IMR-90 (cell line): ENCODE results near the gene CXCL13. TPM values are rescaled to one million over a fixed set of nuclear protein-coding genes. Genes with fewer than 3 reads are reported as not detected.
"Not testable (repeated sequence)": the region's sequence is repeated elsewhere in the genome, so short reads cannot be mapped to it uniquely, and the experiment has no call there.

Source experiments
- ATAC-seq: fragments of 200-7000 bp; cut with Tn5 transposase; 2 replicates; pipeline ENCODE4 v1.9.1; 2020; ENCODE audit warnings: low read depth, mild to moderate bottlenecking, moderate library complexity
- BruUV-seq: library from RNA; stranded (reverse); fragments of 400-500 nt; replicated peaks from 2 replicates; lab custom pipeline; 2021; lab: Mats Ljungman, UMichigan
- CTCF ChIA-PET: fragments of 300-600 bp; formaldehyde crosslinking; extraction: SDS; loops from one replicate; lab custom pipeline; 2021; ENCODE audit warnings: antibody characterized with exemption; lab: Yijun Ruan, JAX
- POLR2A ChIA-PET: fragments of 300-600 bp; sonication (Branson Sonifier 250); formaldehyde crosslinking; loops from one replicate; lab custom pipeline; 2022; ENCODE audit warnings: antibody characterized with exemption; ENCODE audit not compliant: unreplicated experiment; lab: Charles Lee
- DNase-seq: peaks from one replicate; pipeline ENCODE4 v3.0.0; 2013
- H2AFZ ChIP-seq: replicated peaks from 2 replicates; pipeline ENCODE3; 2013; ENCODE audit warnings: low read length, mild to moderate bottlenecking; ENCODE audit not compliant: poor library complexity
- H2AK5ac ChIP-seq: 2 replicates; pipeline ENCODE4 v1.6.1; 2013; ENCODE audit warnings: low read depth, low read length, inconsistent platforms
- H2AK9ac ChIP-seq: replicated peaks from 2 replicates; pipeline ENCODE3; 2013; ENCODE audit warnings: mild to moderate bottlenecking, low read depth, low read length, moderate library complexity; ENCODE audit not compliant: poor library complexity
- H2BK120ac ChIP-seq: 2 replicates; pipeline ENCODE4 v1.6.1; 2013; ENCODE audit warnings: low read depth, low read length, inconsistent platforms
- H2BK15ac ChIP-seq: 3 replicates; pipeline ENCODE4 v1.6.1; 2013; ENCODE audit warnings: low read depth, low read length, inconsistent platforms
- H2BK20ac ChIP-seq: 2 replicates; pipeline ENCODE4 v1.6.1; 2013; ENCODE audit warnings: low read depth, mild to moderate bottlenecking, inconsistent platforms, low read length, moderate library complexity
- H2BK5ac ChIP-seq: 2 replicates; pipeline ENCODE4 v1.6.1; 2013; ENCODE audit warnings: mild to moderate bottlenecking, low read depth, low read length, inconsistent platforms; ENCODE audit not compliant: poor library complexity, severe bottlenecking
- H3K14ac ChIP-seq: replicated peaks from 2 replicates; pipeline ENCODE4 v1.6.1; 2013; ENCODE audit warnings: low read depth, low read length, inconsistent platforms
- H3K18ac ChIP-seq: 2 replicates; pipeline ENCODE4 v1.6.1; 2013; ENCODE audit warnings: low read depth, low read length, control low read depth
- H3K23ac ChIP-seq: 2 replicates; pipeline ENCODE4 v1.6.1; 2013; ENCODE audit warnings: low read depth, low read length, inconsistent platforms
- H3K27ac ChIP-seq: 2 replicates; pipeline ENCODE4 v1.5.1; 2013; ENCODE audit warnings: mild to moderate bottlenecking, control low read depth, low read length; ENCODE audit not compliant: insufficient read depth
- H3K27me3 ChIP-seq: 2 replicates; pipeline ENCODE4 v1.6.1; 2013; ENCODE audit warnings: low read length; ENCODE audit not compliant: control insufficient read depth, insufficient read depth
- H3K36me3 ChIP-seq: 2 replicates; pipeline ENCODE4 v1.6.1; 2013; ENCODE audit warnings: low read length, mixed read lengths; ENCODE audit not compliant: control insufficient read depth, insufficient read depth
- H3K4ac ChIP-seq: 2 replicates; pipeline ENCODE4 v1.6.1; 2013; ENCODE audit warnings: low read depth, low read length, inconsistent platforms
- H3K4me1 ChIP-seq: 2 replicates; pipeline ENCODE4 v1.6.1; 2013; ENCODE audit warnings: low read length, mixed read lengths; ENCODE audit not compliant: control insufficient read depth, insufficient read depth
- H3K4me2 ChIP-seq: 2 replicates; pipeline ENCODE4 v1.6.1; 2013; ENCODE audit warnings: low read depth, mild to moderate bottlenecking, control low read depth, low read length, moderate library complexity
- H3K4me3 ChIP-seq: 2 replicates; pipeline ENCODE4 v1.5.1; 2013; ENCODE audit warnings: low read depth, mild to moderate bottlenecking, control low read depth, low read length, moderate library complexity; ENCODE audit not compliant: insufficient read depth
- H3K56ac ChIP-seq: 2 replicates; pipeline ENCODE4 v1.6.1; 2013; ENCODE audit warnings: low read length, inconsistent platforms; ENCODE audit not compliant: insufficient read depth; ENCODE audit errors: extremely low read depth
- H3K79me1 ChIP-seq, 2 experiments: 2 replicates each; pipeline ENCODE4 v1.6.1; 2013; ENCODE audit warnings: low read length in 2 of 2, inconsistent platforms in 1 of 2, low read depth in 1 of 2
- H3K9ac ChIP-seq: 2 replicates; pipeline ENCODE4 v1.6.1; 2013; ENCODE audit warnings: low read depth, low read length, control low read depth
- H3K9me1 ChIP-seq: 2 replicates; pipeline ENCODE4 v1.6.1; 2013; ENCODE audit warnings: low read length, inconsistent platforms; ENCODE audit not compliant: insufficient read depth
- H3K9me3 ChIP-seq: 2 replicates; pipeline ENCODE4 v1.6.1; 2013; ENCODE audit warnings: low read length; ENCODE audit not compliant: control insufficient read depth, insufficient read depth
- H4K20me1 ChIP-seq: 2 replicates; pipeline ENCODE4 v1.6.1; 2013; ENCODE audit warnings: low read length, inconsistent platforms; ENCODE audit not compliant: insufficient read depth
- H4K5ac ChIP-seq: 2 replicates; pipeline ENCODE4 v1.6.1; 2013; ENCODE audit warnings: mild to moderate bottlenecking, low read depth, low read length, control low read depth
- H4K8ac ChIP-seq, 2 experiments: 2 replicates each; pipeline ENCODE4 v1.6.1; 2013; ENCODE audit warnings: low read depth in 2 of 2, low read length in 2 of 2, control low read depth in 1 of 2, inconsistent platforms in 1 of 2
- H4K91ac ChIP-seq: 2 replicates; pipeline ENCODE4 v1.6.1; 2013; ENCODE audit warnings: low read depth, low read length, inconsistent platforms; ENCODE audit not compliant: insufficient read depth
- MXI1 ChIP-seq: IDR thresholded peaks from 2 replicates; pipeline ENCODE4 v1.6.1; 2012; ENCODE audit warnings: low read depth, mild to moderate bottlenecking, low read length, moderate library complexity, borderline replicate concordance
- WGBS, 2 experiments: methylation state at CpG; one replicate each; pipeline versions ENCODE4 v1.1.5 to v1.1.7; 2013; ENCODE audit warnings: missing lambda C conversion rate in 2 of 2; ENCODE audit not compliant: insufficient read length in 1 of 2; ENCODE audit errors: extremely low coverage in 2 of 2; 5-methylcytosine and 5-hydroxymethylcytosine counted together
- dilution Hi-C: fragments of 300-500 bp; cut with HindIII; formaldehyde crosslinking; loops from one replicate; pipeline ENCODE4 v1.14.3; 2018; ENCODE audit warnings: low sequenced_read_pairs; ENCODE audit not compliant: unreplicated experiment
- in situ Hi-C: fragments of 300-500 bp; cut with MboI; formaldehyde crosslinking; loops from 3 replicates; pipeline ENCODE4 v1.14.3; 2019; ENCODE audit warnings: low sequenced_read_pairs, inconsistent platforms, mixed read lengths
- intact Hi-C: fragments of 100-400 bp; cut with micrococcal nuclease; formaldehyde crosslinking; loops from 2 replicates; pipeline ENCODE4 v1.10.0; 2022
- polyA plus RNA-seq, 3 experiments: library from polyadenylated mRNA; depleted of rRNA; stranded (reverse); fragments of >200 nt; gene quantifications; 2 replicates each; pipeline ENCODE4 v1.2.3, GENCODE V29; 2012; ENCODE audit warnings: low replicate concordance in 1 of 3
- total RNA-seq: library from RNA; depleted of rRNA; stranded (reverse); fragments of >200 nt; gene quantifications from 2 replicates; pipeline ENCODE4 v1.2.3, GENCODE V29; 2012

Gene CXCL13
- total and polyA plus RNA-seq, 2 of the 4 experiments (the other 2 are of a cell fraction) = not detected

GRCh38 chr4:77567549-77567948, 38.1 kb upstream of the CXCL13 start:
- ChIA-PET POLR2A (no interaction called here), CTCF (no interaction called here)
- Histone ChIP-seq H3K4ac (no peak overlapping the region), H4K91ac (no peak overlapping the region), H3K4me3 (no peak overlapping the region), H3K36me3 (no peaks in the 10 kb centered on the region), H3K27me3 (no peaks in the 10 kb centered on the region), H2BK120ac (no peak overlapping the region), H3K18ac (no peak overlapping the region), H4K8ac (no peak overlapping the region), H3K9me3 (no peaks in the 10 kb centered on the region), H4K20me1 (no peaks in the 10 kb centered on the region), H2BK5ac (no peak overlapping the region), H3K79me1 (no peaks in the 10 kb centered on the region), H3K4me1 (no peaks in the 10 kb centered on the region), H3K4me2 (no peak overlapping the region), H3K9me1 (no peaks in the 10 kb centered on the region), H3K9ac (no peak overlapping the region), H4K5ac (no peak overlapping the region), H3K23ac (no peak overlapping the region), H2BK20ac (no peak overlapping the region), H2AFZ (no peak overlapping the region), H3K14ac (no peak overlapping the region), H3K56ac (no peak overlapping the region), H2AK5ac (no peak overlapping the region), H3K27ac (no peak overlapping the region), H2AK9ac (no peak overlapping the region), H2BK15ac (no peak overlapping the region)
- in situ Hi-C loops (no loop called here), dilution Hi-C loops (no loop called here), intact Hi-C loops (no loop called here)
- ATAC-seq (no peak), DNase-seq (no peak)
- TF ChIP-seq MXI1 = no peak
- no TSS peak for BruUV-seq

GRCh38 chr4:77570508-77571214, 35.0 kb upstream of the CXCL13 start:
- H2BK20ac ChIP-seq, H3K4ac ChIP-seq, H3K9me1 ChIP-seq, H3K14ac ChIP-seq, intact Hi-C loops, H4K91ac ChIP-seq, BruUV-seq, in situ Hi-C loops, H4K20me1 ChIP-seq, H2AK5ac ChIP-seq, H2BK5ac ChIP-seq, ATAC-seq, H3K27me3 ChIP-seq, H3K56ac ChIP-seq, H3K36me3 ChIP-seq, H3K9ac ChIP-seq, H2AFZ ChIP-seq, dilution Hi-C loops, H3K4me2 ChIP-seq, H2BK15ac ChIP-seq, H3K4me1 ChIP-seq, POLR2A ChIA-PET, H3K23ac ChIP-seq, H2AK9ac ChIP-seq, H3K79me1 ChIP-seq, CTCF ChIA-PET, H2BK120ac ChIP-seq, H4K8ac ChIP-seq, H4K5ac ChIP-seq, H3K4me3 ChIP-seq, DNase-seq, H3K18ac ChIP-seq, H3K27ac ChIP-seq, H3K9me3 ChIP-seq: not testable (repeated sequence)
- 100% methylated on average over 5 of the region's 32 CpGs; no CpG with 5 or more reads in 1 of the 2 experiments for WGBS, 2 experiments
